GM12873 (cell line): ENCODE measurements around the gene NFIC.

Experiments
- TF ChIP-seq, protein P1 (sequence below): IDR thresholded peaks from 2 replicates; pipeline ENCODE4 v1.5.1; 2012; ENCODE audit warnings: low read depth, mild to moderate bottlenecking, moderate library complexity, low read length, control low read depth; ENCODE audit not compliant: insufficient read depth; ENCODE audit errors: missing control alignments

NFIC gene

DNA sequence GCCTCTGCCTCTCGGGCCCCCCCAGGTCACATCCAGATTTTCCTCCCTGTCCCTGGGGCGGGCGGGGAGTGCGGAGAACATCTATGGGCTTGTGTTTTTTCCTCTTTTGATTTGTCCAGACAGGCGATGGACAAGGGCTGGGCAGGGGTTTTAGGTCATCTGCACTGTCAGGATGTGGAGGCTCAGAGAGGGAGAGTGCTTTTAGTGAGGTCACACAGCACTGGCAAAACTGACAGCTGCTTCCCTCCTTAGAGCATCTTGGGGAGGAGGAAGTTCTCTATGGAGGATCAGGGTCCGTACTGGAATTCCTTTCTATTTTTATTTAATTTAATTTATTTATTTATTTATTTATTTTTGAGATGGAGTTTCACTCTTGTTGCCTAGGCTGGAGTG lies 38.9 kb downstream of the NFIC start:
- TF ChIP-seq, protein P1, sequence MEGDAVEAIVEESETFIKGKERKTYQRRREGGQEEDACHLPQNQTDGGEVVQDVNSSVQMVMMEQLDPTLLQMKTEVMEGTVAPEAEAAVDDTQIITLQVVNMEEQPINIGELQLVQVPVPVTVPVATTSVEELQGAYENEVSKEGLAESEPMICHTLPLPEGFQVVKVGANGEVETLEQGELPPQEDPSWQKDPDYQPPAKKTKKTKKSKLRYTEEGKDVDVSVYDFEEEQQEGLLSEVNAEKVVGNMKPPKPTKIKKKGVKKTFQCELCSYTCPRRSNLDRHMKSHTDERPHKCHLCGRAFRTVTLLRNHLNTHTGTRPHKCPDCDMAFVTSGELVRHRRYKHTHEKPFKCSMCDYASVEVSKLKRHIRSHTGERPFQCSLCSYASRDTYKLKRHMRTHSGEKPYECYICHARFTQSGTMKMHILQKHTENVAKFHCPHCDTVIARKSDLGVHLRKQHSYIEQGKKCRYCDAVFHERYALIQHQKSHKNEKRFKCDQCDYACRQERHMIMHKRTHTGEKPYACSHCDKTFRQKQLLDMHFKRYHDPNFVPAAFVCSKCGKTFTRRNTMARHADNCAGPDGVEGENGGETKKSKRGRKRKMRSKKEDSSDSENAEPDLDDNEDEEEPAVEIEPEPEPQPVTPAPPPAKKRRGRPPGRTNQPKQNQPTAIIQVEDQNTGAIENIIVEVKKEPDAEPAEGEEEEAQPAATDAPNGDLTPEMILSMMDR, result no peak

DNA sequence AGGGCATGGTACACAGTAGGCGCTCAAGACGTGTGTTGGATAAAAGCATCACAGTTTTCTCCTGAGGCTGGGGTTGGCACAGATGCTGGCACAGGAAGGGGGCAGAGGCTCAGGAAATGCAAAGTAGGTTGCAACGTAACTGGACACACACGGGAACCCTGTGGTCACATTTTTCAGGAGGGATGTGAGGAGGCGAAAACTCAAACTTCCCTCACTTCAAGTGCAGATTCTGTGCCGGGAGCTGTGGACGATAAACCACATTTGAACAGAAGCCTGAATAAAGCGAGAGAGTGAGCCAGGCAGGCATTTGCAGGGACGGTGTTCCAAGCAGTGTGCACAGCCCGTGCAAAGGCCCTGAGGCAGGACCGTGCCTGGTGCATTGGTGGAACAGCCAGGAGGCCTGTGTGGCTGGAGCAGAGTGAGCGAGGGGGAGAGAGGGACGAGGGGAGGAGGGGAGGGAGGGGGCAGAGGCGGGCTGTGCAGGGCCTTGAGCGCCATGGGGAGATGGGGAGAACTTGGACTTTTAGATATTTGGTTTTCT lies 40.3 kb downstream of the NFIC start:
- TF ChIP-seq, protein P1, result no peak

DNA sequence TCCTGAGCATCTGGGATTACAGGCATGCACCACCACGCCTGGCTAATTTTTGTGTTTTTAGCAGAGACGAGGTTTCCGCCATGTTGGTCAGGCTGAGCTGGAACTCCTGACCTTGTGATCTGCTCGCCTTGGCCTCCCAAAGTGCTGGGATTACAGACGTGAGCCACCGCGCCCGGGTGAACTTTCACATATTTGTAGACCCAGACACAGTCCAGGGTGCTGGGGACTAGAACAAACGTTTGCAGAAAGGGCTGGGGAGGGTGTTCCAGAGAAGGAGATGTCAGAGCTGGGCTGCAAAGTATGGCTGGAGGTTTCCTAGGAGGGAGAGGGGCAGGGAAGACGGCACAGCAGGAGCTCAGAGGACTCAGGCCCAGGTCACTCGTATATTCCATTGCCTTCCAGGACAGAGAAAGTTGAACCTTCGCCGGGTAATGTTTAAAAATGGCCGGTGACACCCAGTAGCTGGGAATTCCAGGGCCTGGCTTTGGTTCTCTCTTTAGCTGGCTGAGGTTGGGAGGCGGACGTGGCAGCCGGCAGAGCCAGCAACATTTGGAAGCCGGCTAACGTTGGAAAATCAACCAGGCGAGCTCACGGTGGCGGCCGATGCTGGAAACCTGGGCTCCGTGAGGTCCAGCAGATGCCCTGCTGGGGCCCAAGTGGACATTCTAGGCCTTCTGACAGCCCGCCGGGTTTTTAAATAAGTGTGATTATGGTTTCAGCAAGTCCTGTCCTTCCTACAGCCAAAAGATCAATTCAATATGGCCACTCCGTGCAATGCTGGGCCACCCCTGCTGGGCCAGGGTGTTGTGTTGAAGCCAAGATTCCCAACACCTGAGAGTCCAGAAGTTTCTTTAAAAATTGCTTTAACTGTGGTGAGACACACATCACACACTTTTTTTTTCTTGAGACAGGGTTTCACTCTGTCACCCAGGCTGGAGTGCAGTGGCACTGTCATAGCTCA lies 41.5 kb downstream of the NFIC start:
- TF ChIP-seq, protein P1, result no peak

DNA sequence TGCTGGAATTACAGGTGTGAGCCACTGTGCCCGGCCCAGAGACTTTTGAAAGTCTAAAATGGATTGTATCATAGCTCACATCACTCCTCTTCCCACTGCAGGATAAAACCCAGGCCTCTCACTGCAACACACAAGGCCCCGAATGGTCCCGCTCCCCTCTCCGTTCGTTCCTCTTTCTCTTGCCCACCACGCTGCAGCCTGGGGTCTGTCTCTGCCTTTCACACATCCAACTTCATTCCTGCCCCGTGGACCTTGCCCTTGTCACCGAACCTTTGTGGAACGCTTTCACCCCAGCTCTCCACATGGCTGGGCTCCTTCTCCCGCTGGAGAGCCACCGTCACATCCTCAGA lies 42.6 kb downstream of the NFIC start:
- TF ChIP-seq, protein P1, result no peak

DNA sequence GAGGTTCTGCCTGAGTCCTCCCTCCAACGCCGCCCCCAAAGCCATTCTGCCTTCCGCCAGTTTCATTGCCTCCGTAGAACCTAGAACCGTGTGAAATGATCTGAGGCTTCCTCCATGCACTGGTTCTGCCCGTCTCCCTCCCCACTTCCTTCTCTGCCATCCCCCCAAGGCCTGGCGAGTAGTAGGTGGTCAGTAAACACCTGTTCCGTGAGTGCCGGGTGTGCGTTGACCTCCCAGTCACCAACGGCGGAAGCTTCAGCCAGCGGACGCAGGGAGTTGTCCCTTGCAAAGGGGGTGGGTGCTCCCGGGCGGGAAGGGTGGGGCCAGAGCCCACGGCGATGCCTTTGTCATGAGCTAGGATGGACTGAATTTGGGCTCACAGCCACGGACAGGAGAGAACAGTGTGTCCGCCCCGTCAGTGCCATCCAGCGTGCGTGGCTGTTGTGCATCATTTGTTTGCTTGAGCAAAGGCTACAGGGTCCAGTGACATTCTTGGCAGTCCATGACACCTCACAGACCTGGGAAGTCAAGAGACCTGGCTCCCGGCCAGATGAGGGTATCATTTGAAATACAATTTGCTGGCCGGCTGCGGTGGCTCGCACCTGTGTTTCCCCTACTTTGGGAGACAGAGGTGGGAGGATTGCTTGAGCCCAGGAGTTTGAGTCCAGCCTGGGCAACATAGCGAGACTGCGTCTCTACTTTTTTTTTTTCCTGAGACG lies 43.1 kb downstream of the NFIC start:
- TF ChIP-seq, protein P1, result no peak

DNA sequence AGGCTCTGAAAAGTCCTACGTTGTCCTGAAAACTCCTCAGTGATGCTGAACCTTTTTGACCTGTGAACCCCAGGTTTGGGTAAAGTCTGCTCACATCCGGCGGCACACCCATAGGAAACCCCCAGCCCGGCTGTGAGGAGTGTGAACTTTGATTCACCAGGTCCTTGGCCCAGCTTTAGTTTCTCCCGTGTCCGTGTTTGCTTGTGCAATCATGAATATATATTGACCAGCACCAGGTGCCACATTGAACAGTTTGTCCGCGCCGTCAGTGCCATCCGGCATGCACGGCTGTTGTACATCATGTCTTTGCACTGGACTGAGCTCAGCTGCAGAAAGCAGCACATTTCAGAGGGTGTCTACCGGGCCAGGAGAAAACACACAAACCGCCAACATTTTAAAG lies 45.3 kb downstream of the NFIC start:
- TF ChIP-seq, protein P1, result no peak

DNA sequence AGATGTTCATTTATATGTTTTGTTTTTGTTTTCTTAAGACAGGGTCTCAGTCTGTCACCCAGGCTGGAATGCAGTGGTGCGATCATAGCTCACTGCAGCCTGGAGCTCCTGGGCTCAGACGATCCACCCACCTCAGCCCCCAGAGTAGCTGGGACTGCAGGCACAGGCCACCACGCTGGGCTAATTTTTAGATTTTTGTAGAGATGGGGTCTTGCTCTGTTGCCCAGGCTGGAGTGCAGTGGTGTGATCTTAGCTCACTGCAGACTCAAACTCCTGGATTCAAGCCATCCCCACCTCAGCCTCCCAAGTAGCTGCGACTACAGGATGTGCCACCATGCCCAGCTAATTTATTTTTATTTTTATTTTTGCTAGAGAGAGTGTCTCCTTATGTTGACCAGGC lies 45.7 kb downstream of the NFIC start:
- TF ChIP-seq, protein P1, result no peak
